Activated CD4-positive, alpha-beta T cell treated with anti-CD3 and anti-CD28 coated beads for 4 hours (primary cell): ENCODE results near the gene LSG1.
"Not testable (repeated sequence)": the region's sequence is repeated elsewhere in the genome, so short reads cannot be mapped to it uniquely, and the experiment has no call there.

Experiments
- DNase-seq, 2 donors: peaks; one replicate each; pipeline ENCODE4 v3.0.0-alpha.2; 2020

Gene LSG1

DNA sequence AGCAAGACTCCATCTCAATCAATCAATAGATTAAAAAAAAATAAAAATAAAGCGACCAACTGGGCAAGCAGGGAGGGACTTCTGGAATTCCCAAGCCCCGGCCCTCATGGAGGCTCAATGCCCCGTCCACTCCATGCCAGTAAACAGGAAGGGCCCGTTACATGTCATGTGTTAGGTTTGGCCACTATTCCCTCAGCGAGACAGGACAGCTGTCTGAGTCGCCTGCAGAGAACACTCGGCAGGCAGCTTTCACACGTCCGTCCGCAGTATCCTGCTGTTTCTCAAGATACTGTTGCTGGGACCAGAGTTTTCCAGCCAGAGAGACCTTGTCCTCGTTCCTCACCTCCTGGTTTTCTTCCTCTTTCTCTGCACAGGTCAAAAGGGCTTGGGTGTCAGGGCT lies 56.8 kb downstream of the LSG1 start:
- no peak for DNase-seq

- no peak for DNase-seq
Measured at GRCh38 chr3:194612221-194612620, 59.8 kb downstream of the LSG1 start.

DNA sequence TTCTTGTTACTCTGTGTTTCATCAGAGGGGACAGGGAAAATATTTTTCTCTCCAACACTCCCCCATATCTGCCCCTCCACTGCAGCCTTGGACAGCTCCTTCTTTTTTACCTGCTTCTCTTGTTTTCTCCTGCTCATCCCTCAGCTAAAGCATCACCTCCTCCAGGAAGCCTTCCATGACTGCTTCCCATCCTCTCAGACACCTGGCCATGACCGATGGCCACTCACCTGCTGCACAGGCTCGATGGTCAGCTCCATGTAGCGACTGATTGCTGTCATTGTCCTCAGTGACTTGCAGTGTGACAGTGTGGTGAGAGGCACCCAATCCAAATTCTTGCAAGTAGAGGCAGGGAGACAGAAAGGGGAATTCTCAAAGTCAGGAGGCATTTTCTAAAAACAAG lies 61.3 kb downstream of the LSG1 start:
- no peak for DNase-seq

DNA sequence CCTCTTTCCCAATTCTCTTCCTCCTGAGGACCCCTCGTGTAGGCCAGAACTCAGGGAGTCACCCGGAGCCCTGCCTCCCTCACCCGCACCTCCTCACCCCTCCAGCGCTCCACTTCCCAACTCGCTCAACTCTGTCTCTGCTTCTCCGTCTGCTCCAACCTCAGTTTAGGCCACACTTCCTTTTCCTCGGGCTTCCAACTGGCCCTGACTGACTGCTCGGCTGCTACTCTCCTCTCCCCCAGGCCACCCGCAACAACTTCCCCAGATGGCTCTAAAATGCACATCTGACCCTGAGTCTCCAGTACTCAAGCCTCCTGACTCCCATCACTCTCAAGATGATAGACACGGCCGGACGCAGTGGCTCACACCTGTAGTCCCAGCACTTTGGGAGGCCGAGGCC lies 62.4 kb downstream of the LSG1 start:
- no peak for DNase-seq

GRCh38 chr3:194608981-194609380 lies 63.0 kb downstream of the LSG1 start:
- DNase-seq = no peak

GRCh38 chr3:194607592-194608389 lies 64.2 kb downstream of the LSG1 start:
- no peak for DNase-seq

DNA sequence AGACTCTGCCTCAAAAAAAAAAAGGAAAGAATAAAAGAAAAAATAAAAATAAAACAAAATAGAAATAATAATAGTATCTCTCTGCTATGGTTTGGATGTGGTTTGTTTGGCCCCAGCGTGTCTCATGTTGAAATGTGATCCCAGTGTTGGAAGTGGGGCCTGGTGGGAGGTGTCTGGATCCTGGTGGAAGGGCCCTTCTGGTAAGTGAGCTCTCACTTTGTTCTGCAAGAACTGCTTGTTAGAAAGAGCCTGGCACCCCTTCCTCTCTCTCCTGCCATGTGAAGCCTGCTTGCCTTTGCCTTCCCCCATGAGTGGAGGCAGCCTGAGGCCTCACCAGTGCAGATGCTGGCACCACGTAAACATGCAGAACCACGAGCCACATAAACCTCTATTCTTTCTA lies 65.0 kb downstream of the LSG1 start:
- no peak for DNase-seq

DNA sequence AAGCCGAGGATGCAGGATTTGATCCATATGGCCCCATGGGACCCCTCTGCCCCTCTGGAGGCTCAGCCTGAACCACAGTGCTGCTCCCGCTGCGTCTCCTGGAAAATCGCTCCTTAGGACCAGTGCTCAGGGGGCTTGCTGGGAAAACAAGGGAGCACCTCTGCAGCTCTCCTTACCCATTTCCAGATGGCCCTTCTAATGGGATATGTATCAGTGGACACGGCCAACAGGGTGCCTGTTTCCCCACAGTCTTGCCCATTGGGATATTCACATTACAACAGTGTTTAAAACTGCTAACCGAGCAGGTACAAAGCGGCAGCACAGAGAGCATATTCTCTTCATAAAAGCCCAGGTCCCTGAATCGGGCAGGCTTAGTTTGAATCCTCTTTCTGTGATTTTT lies 65.8 kb downstream of the LSG1 start:
- no peak for DNase-seq

GRCh38 chr3:194605314-194605713 lies 66.7 kb downstream of the LSG1 start:
- not testable (repeated sequence) for DNase-seq

GRCh38 chr3:194604837-194605236 lies 67.2 kb downstream of the LSG1 start:
- no peak for DNase-seq

DNA sequence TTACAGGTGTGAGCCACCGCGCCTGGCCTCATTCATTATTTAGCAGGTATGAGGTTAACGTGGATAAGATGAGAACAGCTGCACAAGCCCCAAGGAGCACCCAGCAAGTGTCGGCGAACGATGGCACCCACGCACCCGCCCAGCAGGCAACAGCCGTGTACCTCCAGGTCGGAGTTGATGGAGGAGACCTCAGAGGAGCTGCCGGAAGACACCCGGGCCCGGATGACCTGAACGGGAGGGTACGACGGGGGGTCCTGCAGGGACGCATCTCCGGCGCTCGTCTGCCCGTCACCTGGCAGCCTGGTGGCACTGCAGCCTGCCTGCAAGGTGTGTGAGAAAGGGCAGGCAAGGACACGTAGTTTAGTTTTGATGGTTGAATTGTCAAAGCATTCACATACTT lies 67.9 kb downstream of the LSG1 start:
- DNase-seq = no peak

GRCh38 chr3:194602669-194603171 lies 69.3 kb downstream of the LSG1 start:
- no peak for DNase-seq

DNA sequence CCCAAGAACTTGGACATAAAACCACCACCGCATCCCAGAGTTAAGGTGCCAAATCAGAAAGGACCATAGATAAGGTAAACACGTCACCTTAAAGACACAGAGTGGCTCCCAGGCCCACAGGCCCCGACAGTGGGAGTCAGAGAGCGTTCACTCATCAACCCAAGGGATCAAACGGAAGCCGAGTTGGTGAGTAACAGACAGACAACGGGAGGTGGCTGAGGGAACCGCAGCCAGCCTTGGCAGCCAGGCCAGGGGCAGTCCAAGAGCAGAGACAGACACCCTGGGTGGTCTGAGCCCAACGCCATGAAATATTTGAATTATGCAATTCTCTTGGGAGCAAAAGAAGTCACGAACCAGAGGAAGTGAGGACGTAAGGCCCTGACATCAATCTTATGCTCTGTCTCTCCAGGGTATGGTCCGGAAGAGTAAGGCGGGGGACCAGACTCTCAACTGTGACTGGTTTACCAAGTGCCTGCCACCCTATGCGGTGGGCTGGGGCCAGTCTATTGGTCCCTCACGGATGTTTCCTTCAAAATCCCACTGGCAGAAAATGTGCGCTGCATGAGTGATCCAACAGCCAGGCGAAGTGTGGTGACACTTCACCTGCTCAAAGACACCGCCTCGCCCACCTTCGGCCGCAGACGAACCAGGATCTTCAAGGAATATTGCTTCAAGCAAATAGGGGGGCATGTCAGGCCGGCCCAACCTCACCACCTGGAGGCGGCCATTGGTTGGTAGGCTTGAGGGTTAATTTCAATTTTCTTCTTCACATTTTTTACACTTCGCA lies 73.0 kb downstream of the LSG1 start:
- DNase-seq = no peak

- no peak for DNase-seq
Measured at GRCh38 chr3:194596906-194597305, 75.1 kb downstream of the LSG1 start.

- no peak for DNase-seq
Measured at GRCh38 chr3:194592798-194593752, 78.9 kb downstream of the LSG1 start.
